ENCODE data around the gene SLC10A3.

GRCh38 chrX:154526901-154527675 lies 36.7 kb upstream of the SLC10A3 start:
- no peak for TF ChIP-seq ARNT (IDR thresholded peaks at IDR 0.05)
- no peak for TF ChIP-seq TARDBP (IDR thresholded peaks at IDR 0.05)
- no peak for TF ChIP-seq FOXM1 (IDR thresholded peaks at IDR 0.05; ENCODE audit: borderline replicate concordance)
- no peak for TF ChIP-seq BHLHE40 (IDR thresholded peaks at IDR 0.05; ENCODE audit: borderline replicate concordance)
- TF ChIP-seq FOXK2 (IDR thresholded peaks at IDR 0.05): no peak
- TF ChIP-seq ELF4 (IDR thresholded peaks at IDR 0.05): no peak
- TF ChIP-seq NFRKB (IDR thresholded peaks at IDR 0.05): no peak
- no peak for TF ChIP-seq SP1 (IDR thresholded peaks at IDR 0.05)
- no peak for TF ChIP-seq L3MBTL2 (conservative IDR thresholded peaks at IDR 0.05)

Measured in HEK293T (cell line).